NCI-H524 (cell line): Measurements from ENCODE around the gene CHRNG.
"Not testable (repeated sequence)": the region's sequence is repeated elsewhere in the genome, so short reads cannot be mapped to it uniquely, and the experiment has no call there.

Source experiments
- DNase-seq, 2 experiments: peaks; one replicate each; lab custom pipeline; 2025; lab: John Stamatoyannopoulos, UW

CHRNG gene

DNA sequence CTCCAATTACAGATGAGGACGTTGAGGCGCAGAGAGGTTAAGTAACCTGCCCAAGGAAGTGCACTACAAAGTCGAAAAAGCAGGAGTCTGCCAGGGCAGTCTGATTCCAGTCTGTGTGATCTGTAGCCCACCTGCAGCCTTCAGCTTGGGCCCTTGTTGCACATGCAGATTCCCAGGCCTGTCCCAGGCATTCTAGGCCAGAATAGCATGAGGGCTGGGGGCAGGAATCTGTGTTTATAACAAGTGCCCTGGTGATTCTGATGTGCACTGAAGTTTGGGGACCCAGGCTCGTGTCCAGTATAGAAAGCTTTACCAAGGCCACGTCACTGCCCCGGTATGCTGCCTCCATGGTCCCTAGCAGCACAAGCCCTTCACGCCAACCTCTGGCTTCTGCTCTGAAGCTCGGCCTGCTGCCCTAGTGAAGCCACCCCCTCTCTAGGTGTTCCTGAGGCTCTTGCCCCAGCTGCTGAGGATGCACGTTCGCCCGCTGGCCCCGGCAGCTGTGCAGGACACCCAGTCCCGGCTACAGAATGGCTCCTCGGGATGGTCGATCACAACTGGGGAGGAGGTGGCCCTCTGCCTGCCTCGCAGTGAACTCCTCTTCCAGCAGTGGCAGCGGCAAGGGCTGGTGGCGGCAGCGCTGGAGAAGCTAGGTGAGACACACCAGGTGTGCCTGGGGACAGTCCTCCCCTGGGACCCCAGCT, 4.6 kb downstream of the CHRNG start:
- DNase-seq, result no peak

GRCh38 chr2:232544674-232545073, 5.2 kb downstream of the CHRNG start:
- DNase-seq, result no peak

GRCh38 chr2:232545511-232546375, 6.3 kb downstream of the CHRNG start:
- no peak for DNase-seq

- DNase-seq, result no peak
Measured at GRCh38 chr2:232547991-232548390, 8.5 kb downstream of the CHRNG start.

- peak in 1 of 2 experiments; percentile 43 for DNase-seq
Measured at GRCh38 chr2:232549655-232550353, 10.3 kb downstream of the CHRNG start.

DNA sequence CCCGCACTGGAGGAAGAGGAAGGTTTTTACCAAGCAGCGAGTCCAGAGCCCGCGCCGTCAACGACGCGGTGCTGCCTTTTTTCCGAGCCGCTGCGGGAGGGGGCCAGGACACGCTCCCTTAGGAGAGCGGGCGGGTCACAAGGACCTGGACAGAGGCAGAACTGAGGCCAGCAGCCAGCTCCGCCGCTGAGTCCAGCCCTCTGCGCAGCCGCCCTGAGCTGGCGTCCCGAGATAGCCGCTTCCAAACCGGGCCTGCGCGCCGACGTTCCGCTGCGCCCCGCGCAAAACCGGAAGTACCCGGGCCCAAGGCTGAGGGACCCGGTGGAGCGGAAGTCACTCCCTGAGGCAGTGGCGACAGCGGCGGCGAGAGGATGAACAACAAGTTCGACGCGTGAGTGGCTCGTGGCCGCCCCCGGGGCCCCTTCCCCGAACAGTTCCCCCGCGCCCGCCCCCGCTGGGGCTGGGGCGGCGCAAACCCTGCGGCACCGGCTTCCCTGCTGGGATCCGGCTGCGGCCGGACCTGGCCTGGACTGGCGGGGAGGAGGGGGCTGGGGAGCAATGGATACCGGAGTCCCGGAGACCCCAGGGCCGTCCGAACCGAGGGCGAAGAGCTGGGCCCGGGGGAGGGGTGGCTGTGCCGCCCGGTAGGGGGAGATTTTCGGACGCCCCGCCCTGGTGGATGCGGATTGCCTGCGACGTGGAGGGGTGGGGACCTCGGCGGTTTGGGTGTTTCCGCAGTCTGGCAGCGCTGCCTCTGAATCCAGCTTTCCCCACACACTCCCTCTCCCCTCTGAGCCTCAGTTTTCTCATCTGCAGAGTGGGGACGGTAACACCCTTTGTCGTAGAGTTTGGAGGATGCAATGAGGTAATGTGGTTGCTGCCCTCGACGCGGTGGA, 11.1 kb downstream of the CHRNG start, which contains the start of the genes EIF4E2 and TIGD1:
TSS of gene EIF4E2 (plus strand) at position 336 of the 896 bp plus-strand sequence. CDS start at position 372, 36 bp downstream.
TSS of gene TIGD1 (minus strand) at position 204 of the 896 bp plus-strand sequence. CDS start 675 bp downstream, outside the sequence.
- peak; percentile 76 to 88 for DNase-seq

DNA sequence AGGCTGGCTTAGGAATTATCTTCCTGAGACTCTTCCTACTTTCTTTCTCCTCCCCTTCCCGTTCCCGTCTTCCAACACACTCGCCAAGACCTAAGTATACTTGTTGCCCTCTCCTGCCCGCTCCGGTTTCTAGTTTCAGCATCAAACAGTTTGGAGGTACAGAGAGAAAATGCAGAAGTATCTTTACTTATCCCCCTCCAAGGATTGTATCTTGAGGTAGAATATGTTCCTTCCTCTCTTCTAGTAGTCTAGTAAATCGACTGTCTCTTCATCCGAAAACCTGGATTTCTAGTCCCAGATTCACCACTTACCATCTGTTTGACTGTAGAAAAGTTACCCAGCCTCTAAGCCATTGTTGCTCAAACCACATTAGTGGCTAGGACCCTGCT, 11.8 kb downstream of the CHRNG start:
- no peak for DNase-seq

DNA sequence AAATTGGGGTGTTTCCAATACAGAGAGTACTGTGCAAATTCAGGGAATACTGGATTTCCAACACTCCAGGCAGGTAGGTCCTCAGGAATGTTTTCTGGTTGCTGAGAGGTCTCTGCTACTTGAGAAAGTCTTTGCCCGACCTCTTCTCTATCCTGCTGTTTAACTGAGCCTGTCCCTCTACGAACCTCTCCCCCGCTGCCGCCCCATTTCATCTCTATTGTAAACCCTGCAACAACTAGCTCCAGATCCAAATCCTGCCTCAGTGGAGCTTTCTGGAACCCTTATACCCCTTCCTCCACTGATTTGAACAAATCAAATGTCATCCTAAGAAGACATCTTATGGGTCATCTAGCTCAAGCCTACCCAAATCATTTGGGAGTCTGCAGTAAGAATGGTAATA, 12.3 kb downstream of the CHRNG start:
- DNase-seq, result no peak

GRCh38 chr2:232556426-232556825, 16.9 kb downstream of the CHRNG start:
- DNase-seq, result no peak

DNA sequence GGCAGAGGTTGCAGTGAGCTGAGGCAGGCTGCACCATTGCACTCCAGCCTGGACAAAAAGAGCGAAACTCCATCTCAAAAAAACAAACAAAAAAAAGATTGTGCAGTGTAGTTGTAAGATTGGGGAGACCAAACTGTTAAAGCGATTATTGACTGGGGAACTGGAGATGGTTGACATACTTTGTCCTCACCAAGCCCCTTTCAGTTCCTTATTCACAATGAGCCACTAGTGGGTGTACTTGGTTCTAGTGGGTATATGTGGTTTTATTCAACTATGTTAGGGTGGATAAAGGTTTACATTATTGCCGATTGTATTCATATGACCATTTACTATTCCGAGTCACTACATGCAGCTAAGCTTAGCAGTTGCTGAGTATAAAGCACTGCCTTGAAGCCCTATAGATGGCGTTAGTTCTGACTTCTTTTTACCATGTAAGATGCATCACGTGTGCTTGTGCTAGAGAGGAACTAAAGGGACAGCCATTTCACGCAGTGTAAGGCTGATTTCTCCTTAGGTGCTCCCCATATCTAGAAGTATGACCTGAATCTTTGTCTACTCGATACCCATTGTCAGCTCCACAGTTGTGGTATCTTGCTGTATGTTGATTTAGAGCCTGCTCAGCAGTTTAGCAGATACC, 23.1 kb downstream of the CHRNG start:
- DNase-seq, result no peak

GRCh38 chr2:232563580-232563979, 24.1 kb downstream of the CHRNG start:
- DNase-seq, result no peak

DNA sequence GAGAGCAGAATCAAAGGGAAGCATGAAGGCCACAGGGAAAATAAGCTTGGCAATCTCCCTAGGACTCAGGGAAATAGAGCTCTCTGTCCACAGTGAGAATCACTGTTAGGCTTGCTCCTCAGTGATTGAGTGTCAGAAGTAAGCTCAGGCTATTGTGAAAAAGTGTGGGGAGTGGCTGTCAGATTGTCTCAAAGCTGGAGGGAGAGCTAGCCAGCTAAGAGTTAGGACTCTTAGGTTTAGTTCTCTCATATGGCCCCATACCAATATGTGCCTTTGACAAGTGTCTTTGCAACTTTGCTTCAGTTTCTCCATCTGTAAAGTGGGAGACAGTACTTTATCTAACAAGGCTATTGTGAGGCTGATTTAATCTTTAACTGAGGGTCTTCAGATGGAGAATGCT, 28.2 kb downstream of the CHRNG start:
- no peak for DNase-seq

GRCh38 chr2:232568161-232568560, 28.7 kb downstream of the CHRNG start:
- DNase-seq, result no peak

- no peak for DNase-seq
Measured at GRCh38 chr2:232569541-232569940, 30.0 kb downstream of the CHRNG start.

DNA sequence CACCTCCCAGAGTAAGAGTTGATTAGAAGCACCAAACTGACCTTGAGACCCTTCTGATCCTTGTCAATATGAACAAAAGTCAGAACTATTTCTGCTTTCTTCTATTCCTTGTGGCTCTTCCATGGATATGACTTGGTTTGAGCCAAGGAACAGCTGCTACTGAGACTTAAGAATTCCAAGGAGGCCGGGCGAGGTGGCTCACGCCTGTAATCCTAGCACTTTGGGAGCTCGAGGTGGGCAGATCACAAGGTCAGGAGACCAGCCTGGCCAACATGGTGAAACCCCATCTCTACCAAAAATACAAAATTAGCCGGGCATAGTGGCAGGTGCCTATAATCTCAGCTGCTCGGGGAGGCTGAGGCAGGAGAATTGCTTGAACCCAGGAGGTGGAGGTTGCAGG, 31.0 kb downstream of the CHRNG start:
- DNase-seq, result not testable (repeated sequence)

- DNase-seq, result no peak
Measured at GRCh38 chr2:232571026-232571474, 31.6 kb downstream of the CHRNG start.

DNA sequence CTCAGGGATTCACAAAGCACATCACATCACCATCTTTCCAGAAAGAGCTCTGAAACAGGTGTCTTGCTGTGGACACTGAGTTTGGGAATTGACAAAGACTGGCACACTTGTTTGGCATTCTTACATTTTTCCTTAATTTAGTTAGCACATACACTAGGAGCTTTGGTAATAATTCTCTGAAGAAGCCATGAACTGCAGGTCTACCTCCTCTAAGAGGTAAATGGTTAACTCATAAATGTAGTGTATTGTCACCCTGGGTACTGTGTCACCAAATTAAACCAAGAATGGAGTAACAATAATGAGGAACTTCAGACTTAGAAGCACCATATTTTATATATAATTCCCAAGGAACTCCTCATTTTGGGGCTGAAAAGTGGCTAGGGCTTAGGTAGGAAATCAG, 33.5 kb downstream of the CHRNG start:
- no peak for DNase-seq

GRCh38 chr2:232573771-232574435, 34.4 kb downstream of the CHRNG start:
- DNase-seq, result no peak

DNA sequence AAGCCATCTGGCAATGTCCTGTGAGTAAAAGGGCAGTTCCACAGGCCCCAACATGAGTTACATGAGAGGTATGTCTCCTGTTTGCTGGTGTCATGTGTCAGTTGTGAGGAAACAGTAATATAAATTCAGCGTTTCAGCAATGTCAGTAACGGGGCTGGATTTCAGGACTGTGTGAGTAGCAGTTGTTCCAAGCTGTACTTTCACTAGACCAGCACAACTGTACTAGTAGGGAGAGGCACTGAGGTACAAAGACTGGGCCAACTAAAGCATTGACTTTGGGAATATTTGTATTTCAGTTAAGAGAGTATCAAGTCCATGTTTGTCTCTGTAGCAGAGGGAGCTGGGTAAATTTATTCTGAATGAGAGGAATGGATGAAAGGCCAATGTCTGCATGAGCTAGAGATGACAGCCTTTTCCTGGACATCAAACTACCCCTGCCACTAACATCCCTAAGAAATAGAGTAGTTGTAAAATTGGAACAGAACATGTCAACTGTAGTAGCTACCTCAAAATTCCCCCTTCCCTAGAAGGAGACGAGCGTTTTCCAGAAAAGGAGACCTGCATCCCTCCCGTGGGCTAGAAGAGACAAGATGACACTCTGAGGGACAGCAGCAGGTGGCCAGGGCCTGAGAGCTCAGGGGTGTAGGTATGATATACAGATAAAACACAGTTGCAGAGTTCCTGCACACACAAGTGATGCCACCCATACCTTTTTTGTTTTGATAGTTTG, 35.3 kb downstream of the CHRNG start:
- no peak for DNase-seq

DNA sequence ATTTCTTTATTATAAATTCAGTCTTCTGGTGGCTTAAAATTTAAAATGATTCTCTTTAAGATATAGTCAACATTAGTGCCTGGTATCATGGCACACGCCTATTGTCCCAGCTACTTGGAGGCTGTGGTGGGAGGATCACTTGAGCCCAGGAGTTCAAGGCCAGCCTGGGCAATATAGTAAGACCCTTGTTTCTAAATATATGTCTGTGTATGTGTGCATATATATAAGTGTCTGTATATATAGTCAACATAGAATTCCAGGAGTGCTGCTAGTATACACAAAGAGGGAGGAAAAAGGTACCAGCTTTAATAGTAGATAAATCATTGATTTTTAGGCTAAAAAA, 35.9 kb downstream of the CHRNG start:
- DNase-seq, result no peak
